GM12865 (cell line): Measurements from ENCODE around the gene KIF17.
A peak's percentile ranks its signal among the peaks of the same experiment; 100 is the strongest.

ENCODE experiments used
- DNase-seq: peaks from one replicate; pipeline ENCODE4 v3.0.0; 2010; ENCODE audit warnings: low read depth
- H3K4me3 ChIP-seq: 2 replicates; pipeline ENCODE4 v1.5.1; 2011; ENCODE audit warnings: mild to moderate bottlenecking, low read depth, low read length, control low read depth
- CTCF ChIP-seq: IDR thresholded peaks from 2 replicates; pipeline ENCODE4 v1.5.1; 2011; ENCODE audit warnings: low read length, control low read depth, low read depth, inconsistent platforms; ENCODE audit not compliant: insufficient read depth; ENCODE audit errors: missing control alignments

KIF17 gene

GRCh38 chr1:20702416-20702815 is 15.4 kb downstream of the KIF17 start:
- H3K4me3 ChIP-seq, result no peak overlapping the region
- TF ChIP-seq CTCF, result peak; percentile 31

GRCh38 chr1:20701847-20702246 is 16.0 kb downstream of the KIF17 start:
- no peak for DNase-seq
- TF ChIP-seq CTCF, result no peak
- H3K4me3 ChIP-seq, result no peak overlapping the region

More at GRCh38 chr1:20702416-20702815, 15.4 kb downstream of the KIF17 start:
- DNase-seq, result no peak

- H3K4me3 ChIP-seq, result no peak overlapping the region
- TF ChIP-seq CTCF, result no peak
- no peak for DNase-seq
These were observed 16.4 kb downstream of the KIF17 start for GRCh38 chr1:20701446-20701845.

GRCh38 chr1:20700636-20701215 is 17.1 kb downstream of the KIF17 start:
- no peak overlapping the region for H3K4me3 ChIP-seq
- no peak for DNase-seq
- no peak for TF ChIP-seq CTCF

GRCh38 chr1:20699558-20699957 is 18.2 kb downstream of the KIF17 start:
- no peak overlapping the region for H3K4me3 ChIP-seq
- no peak for TF ChIP-seq CTCF
- DNase-seq, result no peak

GRCh38 chr1:20698195-20698910 is 19.5 kb downstream of the KIF17 start:
- DNase-seq, result no peak
- no peak overlapping the region for H3K4me3 ChIP-seq
- TF ChIP-seq CTCF, result no peak

GRCh38 chr1:20697563-20697962 is 20.2 kb downstream of the KIF17 start:
- DNase-seq, result no peak
- no peak for TF ChIP-seq CTCF
- no peak overlapping the region for H3K4me3 ChIP-seq
